GM06990 (cell line): ENCODE data around the gene ICAM4.
A peak's percentile ranks its signal among the peaks of the same experiment; 100 is the strongest.
"Not testable (repeated sequence)": the region's sequence is repeated elsewhere in the genome, so short reads cannot be mapped to it uniquely, and the experiment has no call there.

Experiments
- DNase-seq: peaks from one replicate; pipeline ENCODE4 v3.0.0-alpha.2; 2011; ENCODE audit not compliant: insufficient read length; ENCODE audit errors: extremely low read depth
- H3K27me3 ChIP-seq: replicated peaks from 2 replicates; pipeline ENCODE4 v1.6.0; 2011; ENCODE audit warnings: low read length; ENCODE audit not compliant: control insufficient read depth, insufficient read depth
- H3K36me3 ChIP-seq: 2 replicates; pipeline ENCODE4 v1.5.1; 2011; ENCODE audit warnings: low read length; ENCODE audit not compliant: control insufficient read depth, insufficient read depth
- H3K4me3 ChIP-seq: replicated peaks from 2 replicates; pipeline ENCODE4 v1.5.1; 2011; ENCODE audit warnings: low read depth, mild to moderate bottlenecking, control low read depth, low read length
- TF ChIP-seq, protein P1 (sequence below): IDR thresholded peaks from 2 replicates; pipeline ENCODE4 v1.5.1; 2011; ENCODE audit warnings: low read length, control low read depth, mild to moderate bottlenecking, inconsistent platforms; ENCODE audit not compliant: insufficient read depth, poor library complexity, severe bottlenecking

Gene ICAM4

DNA sequence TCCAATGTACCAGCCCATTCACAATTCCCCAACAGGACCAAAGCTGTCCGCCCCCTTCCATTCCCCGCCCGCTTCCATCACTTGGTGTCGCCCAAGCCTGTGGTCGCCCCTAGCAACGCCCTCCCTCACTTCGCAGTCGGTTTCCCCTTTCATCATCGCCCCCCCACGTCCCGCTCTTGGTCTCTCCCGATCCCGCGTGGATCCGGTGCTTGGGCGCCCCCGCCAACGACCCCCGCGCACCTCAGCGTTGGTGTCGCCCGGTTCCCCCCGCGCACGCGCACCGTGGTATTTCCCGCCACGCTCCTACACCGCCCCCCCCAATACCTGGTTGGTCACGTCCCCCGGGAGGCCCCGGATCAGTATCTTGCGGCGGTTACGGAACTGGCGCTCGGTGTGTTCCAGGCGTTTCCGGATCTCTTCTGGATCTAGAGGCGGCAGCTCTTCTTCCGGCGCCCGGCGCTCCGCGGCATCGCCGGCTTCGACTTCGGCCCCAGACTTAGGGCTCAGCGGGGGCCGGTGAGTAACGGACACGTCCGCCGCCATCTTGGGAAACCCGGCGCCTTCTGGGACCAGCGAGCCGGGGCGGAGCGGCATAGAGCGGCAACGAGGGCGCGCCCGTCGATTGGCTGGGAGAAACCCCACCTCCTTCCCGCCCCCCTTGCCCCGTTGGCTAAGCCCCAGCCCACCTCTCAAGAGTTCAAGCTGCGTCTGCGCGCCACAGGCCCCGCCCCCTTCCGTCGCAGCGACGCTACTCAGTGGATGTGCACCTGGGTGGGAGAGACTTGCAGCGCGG, 46.4 kb downstream of the ICAM4 start, which contains the start of gene RAVER1:
TSS of gene RAVER1 (minus strand) at position 565 of the 793 bp plus-strand sequence. CDS start at position 543, 22 bp downstream.
- peak; percentile 98 for DNase-seq
- Histone ChIP-seq H3K27me3 (no peaks in the 10 kb centered on the region), H3K36me3 (peaks cover 35% of the 10 kb centered on the region), H3K4me3 (peak within 1 kb of the TSS; percentile 93)
- TF ChIP-seq, protein P1, sequence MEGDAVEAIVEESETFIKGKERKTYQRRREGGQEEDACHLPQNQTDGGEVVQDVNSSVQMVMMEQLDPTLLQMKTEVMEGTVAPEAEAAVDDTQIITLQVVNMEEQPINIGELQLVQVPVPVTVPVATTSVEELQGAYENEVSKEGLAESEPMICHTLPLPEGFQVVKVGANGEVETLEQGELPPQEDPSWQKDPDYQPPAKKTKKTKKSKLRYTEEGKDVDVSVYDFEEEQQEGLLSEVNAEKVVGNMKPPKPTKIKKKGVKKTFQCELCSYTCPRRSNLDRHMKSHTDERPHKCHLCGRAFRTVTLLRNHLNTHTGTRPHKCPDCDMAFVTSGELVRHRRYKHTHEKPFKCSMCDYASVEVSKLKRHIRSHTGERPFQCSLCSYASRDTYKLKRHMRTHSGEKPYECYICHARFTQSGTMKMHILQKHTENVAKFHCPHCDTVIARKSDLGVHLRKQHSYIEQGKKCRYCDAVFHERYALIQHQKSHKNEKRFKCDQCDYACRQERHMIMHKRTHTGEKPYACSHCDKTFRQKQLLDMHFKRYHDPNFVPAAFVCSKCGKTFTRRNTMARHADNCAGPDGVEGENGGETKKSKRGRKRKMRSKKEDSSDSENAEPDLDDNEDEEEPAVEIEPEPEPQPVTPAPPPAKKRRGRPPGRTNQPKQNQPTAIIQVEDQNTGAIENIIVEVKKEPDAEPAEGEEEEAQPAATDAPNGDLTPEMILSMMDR = no peak

DNA sequence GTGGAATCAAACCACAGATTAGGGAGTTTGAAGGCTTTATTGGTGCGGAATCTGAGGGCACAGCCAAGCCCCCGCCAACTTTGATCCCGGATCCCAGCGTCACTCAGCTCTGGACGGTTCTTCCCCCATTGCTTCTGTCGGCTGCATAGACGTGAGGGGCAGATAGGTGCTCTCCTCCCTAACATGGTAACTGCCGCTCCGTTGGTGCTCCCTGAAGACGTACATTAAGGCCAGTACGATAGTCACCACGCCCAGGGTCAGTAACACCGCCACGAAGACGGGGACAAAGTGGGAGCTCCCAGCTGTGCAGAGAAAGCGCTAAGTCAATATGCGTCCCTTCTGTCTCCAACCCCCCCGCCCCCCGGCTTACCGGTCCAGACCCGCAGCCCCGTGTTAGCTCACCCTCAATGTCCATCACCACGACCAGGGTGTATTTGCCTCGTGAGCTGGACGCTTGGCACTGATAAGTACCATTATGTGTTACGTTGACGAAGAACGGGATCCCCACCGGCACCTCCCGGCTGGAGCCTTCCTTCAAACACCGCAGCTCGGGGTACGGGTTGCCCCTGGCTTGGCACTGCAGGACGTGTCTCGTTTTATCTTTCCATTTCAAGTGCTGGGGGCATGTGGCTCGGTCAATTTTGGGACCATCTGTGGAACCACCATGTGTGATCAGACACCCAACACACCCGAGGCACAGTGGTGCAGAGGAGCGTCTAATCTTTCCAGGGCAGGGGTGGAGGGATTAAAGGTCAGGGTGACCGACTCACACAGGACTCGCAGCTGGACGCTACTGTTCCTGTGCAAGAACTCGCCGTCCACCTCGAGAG, 47.2 kb downstream of the ICAM4 start:
- DNase-seq = no peak
- peaks cover 28% of the 10 kb centered on the region for H3K36me3 ChIP-seq

DNA sequence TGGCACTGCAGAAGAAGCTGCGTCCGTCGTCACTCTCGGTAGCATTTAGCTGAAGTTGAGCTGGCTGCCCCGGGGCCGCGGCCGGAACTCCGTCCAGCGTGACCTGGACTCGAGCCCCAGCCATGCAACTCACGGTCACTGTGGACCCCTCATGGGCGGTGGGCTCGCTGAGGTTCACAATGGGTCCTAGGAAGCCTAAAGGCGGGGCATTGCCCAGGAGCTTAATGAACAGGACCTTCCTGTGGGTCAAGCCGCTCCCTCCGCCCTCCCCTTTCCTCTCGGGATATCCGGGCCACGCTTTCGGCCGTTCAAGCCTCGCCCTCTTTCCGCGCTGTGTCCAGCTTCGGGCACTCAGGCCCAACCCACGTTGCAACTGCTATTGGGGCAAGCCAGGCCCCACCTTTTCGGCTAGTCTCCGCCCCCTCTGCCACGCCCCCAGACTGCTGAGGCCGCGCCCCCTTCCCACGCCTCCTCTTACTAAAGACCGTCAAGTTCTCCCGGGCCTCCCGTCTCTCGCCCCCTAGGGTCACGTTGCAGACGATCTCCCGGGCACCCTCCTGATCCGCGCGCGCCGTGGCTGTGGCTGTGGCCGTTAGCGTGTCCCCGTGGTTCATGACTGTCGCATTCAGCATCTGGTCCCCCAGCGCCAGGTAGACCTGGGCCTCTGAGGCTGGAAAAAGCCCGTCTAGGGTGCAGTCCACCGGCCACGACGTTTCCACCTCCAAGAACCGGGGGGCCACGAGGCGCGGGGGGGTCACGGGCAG, 48.0 kb downstream of the ICAM4 start:
- Histone ChIP-seq H3K36me3 (peaks cover 24% of the 10 kb centered on the region), H3K4me3 (no peak overlapping the region), H3K27me3 (no peaks in the 10 kb centered on the region)
- TF ChIP-seq, protein P1 = no peak
- no peak for DNase-seq

More for the DNA sequence above, 47.2 kb downstream of the ICAM4 start:
- TF ChIP-seq, protein P1 = no peak
- no peaks in the 10 kb centered on the region for H3K27me3 ChIP-seq
- peak overlapping the region; percentile 93 for H3K4me3 ChIP-seq

DNA sequence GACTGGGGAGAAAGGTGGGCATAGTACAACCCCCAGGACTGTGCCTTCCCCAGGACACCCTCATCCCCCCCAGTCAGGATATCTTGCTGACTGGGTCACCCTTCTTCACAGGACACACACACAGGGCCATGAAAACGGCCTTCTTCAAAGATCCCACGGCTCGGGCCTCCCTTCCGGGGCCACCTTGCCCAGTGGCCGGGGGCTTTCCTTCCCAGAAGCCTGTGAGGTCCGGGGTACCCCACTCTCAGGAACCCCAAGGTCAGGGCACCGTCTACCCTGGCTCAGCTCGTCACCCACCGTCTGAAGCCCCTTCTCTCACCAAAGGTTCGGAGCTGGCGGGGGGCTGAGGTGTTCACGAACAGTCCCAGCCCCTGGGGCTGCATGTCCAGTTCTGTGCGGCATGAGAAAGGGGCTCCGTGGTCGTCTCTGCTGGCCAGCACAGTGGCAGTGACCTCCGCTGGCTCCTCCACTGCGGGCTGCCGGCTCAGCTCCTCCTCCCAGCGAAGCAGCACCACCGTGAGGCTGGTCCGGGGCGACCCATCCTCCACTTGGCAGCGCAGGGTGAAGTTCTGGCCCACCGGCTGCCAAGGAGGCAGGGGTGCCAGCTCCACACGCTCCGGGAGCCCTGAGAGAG, 48.7 kb downstream of the ICAM4 start:
- DNase-seq = no peak
- Histone ChIP-seq H3K4me3 (no peak overlapping the region), H3K36me3 (peaks cover 18% of the 10 kb centered on the region), H3K27me3 (no peaks in the 10 kb centered on the region)
- TF ChIP-seq, protein P1 = no peak

DNA sequence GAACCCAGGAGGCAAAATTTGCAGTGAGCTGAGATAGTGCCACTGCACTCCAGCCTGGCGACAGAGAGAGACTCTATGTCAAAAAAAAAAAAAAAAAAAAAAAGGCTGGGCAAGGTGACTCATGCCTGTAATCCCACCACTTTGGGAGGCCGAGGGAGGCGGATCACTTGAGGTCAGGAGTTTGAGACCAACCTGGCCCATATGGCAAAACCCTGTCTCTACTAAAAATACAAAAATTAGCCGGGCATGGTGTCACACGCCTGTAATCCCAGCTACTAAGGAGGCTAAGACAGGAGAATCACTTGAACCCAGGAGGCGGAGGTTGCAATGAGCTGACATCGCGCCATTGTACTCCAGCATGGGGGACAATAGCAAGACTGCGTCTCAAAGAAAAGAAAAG, 50.0 kb downstream of the ICAM4 start:
- peaks cover 17% of the 10 kb centered on the region for H3K36me3 ChIP-seq
- H3K4me3 ChIP-seq, H3K27me3 ChIP-seq, DNase-seq: not testable (repeated sequence)
